ENCODE data around the gene HADHB.
A peak's percentile ranks its signal among the peaks of the same experiment; 100 is the strongest.

The HADHB gene

DNA sequence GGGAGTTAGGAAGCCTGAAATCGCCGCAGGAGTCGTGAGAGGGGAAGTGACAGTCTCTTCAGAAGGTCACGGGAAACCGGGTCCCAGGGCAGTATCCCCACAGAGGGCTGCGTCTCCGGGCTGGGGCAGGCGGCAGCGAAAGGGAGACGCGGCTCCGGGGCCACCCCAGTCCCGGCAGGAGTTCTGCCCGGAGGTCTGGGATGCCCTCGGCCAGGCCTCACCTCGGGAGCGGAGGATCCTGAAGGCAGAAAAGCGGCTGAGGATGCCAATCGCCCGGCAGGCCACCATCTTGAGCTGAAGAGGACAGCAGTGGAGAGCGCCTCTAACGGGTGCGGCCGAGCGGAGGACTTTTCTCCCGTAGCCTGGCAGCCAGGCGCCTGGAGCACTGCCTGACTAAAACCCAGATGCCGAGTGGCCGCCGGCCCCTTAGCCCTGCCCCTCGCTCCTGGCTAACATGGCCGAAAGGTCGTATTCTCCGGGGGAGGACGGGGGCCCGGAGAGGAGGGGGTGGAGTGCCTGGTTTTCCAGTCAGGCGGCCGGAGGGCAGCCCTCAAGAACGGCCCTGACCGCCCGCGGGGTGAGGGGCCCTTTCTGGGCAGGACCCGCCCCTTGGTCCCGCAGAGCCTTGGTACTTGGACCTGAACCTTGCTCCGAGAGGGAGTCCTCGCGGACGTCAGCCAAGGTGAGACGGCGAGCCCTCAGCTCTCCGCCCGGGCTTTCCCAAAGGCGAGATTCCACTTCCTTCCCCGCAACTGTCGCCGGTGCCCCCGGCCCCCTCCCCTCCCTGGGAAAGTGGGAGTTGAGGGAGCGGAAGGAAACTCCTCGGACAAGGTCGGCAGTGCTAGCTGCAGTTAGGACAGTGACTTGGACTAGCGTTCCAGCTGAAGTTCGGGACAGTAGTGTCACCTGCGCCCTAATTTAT, at the start of gene HADHB, which contains the start of gene HADHA:
Gene HADHB, plus strand, starts transcription at position 631 of the 922 bp plus-strand sequence. CDS start 9,316 bp downstream, outside the sequence.
Gene HADHA, minus strand, starts transcription at position 324 of the 922 bp plus-strand sequence. Its CDS starts 36 bp downstream, at position 288.
- peak; percentile 95 for DNase-seq (ENCODE audit: insufficient read length, low spot score)
- peak; percentile 85 for FAIRE-seq

GRCh38 chr2:26195040-26195984, 49.4 kb upstream of the HADHB start:
- DNase-seq (ENCODE audit: insufficient read length, low spot score) (no peak), FAIRE-seq (no peak)

- FAIRE-seq (no peak), DNase-seq (ENCODE audit: insufficient read length, low spot score) (no peak)
Measured at GRCh38 chr2:26196683-26197418, 47.9 kb upstream of the HADHB start.

DNA sequence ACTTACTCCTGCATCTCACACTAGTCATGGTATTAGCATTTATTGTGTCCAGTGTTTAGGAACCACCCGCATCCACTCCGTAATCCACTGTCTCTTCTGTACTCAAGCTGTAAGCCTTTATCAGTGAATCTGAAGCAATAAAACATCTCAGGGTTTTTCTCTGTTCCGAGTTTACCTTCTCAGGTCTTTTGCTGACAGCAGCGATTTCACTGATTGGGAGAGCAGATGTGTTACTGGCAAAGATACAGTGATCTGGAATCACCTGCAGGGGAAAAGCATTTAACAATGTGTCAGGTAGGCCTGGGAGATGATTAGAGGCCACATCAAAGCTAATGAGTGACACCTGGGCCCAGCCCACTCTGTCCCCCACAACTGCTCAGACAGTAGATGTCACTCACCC, 47.2 kb upstream of the HADHB start:
- DNase-seq (ENCODE audit: insufficient read length, low spot score): no peak
- FAIRE-seq: no peak

GRCh38 chr2:26202981-26203490, 41.7 kb upstream of the HADHB start:
- DNase-seq (ENCODE audit: insufficient read length, low spot score): no peak
- no peak for FAIRE-seq

- FAIRE-seq (no peak), DNase-seq (ENCODE audit: insufficient read length, low spot score) (no peak)
Measured at GRCh38 chr2:26203906-26204305, 40.8 kb upstream of the HADHB start.

DNA sequence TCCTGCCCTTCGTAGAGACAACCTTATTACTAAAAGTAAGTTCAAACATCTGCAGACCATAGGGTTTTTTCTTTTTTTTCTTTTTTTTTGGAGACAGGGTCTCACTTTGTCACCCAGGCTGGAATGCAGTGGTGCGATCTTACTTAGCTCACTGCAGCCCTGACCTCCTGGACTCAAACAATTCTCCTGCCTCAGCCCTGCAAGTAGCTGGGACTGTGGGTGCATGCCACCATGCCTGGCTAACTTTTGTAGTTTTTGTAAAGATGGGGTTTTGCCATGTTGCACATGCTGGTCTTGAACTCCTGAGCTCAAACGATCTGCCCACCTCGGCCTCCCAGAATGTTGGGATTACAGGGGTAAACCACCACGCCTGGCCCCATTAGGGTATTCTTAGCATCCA, 32.7 kb upstream of the HADHB start:
- DNase-seq (ENCODE audit: insufficient read length, low spot score) (no peak), FAIRE-seq (no peak)

DNA sequence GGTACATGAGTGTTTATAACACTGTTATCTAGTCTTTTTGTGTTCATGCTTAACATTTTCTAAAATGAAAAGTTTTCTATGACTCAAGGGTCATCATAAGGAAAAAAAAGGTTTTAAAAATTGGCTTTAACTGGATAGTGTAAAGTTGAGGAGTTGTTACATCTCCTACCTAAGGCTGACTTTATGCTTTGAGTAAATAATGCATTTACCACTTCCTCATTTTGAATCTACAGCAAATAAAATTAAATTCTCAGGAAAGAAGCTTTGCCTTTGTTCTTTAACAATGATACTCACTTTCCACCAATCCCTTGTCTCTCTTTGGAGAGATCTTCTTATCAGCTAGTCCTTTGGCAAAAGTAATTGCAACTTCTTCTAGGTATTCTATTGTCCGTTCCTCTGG, 30.0 kb upstream of the HADHB start:
- FAIRE-seq: no peak
- no peak for DNase-seq (ENCODE audit: insufficient read length, low spot score)

DNA sequence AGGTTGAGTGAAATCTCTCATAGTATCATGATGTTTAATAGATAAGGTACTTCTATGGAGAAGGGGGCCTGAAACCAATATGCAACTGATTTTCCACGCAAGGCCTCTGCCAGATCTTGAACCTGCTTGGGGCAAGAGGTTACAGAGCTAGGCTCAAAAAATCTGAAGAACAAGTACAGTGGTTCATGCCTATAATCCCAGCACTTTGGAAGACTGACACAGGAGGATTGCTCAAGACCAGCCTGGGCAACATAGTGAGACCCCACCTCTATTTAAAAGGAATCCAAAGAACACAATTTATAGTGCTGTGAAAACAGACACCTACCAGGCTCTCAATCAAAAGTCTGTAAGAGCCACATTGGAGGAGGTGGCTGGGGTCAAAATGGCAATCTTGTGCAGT, 28.9 kb upstream of the HADHB start:
- FAIRE-seq (no peak), DNase-seq (ENCODE audit: insufficient read length, low spot score) (no peak)

DNA sequence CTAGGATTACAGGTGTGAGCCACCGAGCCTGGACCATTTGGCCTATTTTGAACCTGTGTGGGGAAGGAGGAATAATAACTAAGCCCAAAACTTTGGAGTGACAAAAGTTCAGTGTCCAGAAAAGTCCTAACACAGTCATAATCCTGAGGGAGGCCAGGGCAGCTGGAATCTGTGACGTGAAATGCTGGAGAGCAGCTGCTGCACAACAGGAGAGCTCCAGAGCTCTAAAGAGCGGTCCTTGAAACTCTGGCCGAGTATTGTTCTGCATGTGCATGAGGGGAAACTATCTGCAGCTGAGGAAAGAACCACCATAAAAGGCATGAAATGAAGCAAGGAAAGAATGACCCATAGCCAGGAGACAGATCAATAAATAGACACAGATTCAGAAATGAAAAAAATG, 28.2 kb upstream of the HADHB start:
- no peak for FAIRE-seq
- DNase-seq (ENCODE audit: insufficient read length, low spot score): no peak

GRCh38 chr2:26217720-26218119, 27.0 kb upstream of the HADHB start:
- FAIRE-seq: no peak
- no peak for DNase-seq (ENCODE audit: insufficient read length, low spot score)

- DNase-seq (ENCODE audit: insufficient read length, low spot score) (no peak), FAIRE-seq (no peak)
Measured at GRCh38 chr2:26223018-26223417, 21.7 kb upstream of the HADHB start.

DNA sequence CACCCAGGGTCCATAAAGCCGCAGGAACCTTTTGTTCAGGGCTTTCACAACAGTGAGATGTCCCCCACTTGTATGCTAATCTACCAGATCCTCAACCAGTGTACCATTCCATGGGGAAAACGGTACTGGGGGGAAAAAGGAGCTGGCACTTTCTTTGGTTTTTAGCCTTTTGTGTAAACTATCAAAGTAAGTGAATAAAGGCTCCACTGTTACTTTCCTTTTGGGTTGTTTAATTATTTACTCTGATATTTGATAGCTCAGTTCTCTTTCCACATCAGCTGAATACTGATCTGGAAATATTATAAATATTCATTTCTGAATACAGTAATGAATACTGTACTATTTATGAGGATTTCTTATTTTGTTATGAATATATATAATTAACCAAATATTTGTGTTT, 20.6 kb upstream of the HADHB start:
- FAIRE-seq (no peak), DNase-seq (ENCODE audit: insufficient read length, low spot score) (no peak)

DNA sequence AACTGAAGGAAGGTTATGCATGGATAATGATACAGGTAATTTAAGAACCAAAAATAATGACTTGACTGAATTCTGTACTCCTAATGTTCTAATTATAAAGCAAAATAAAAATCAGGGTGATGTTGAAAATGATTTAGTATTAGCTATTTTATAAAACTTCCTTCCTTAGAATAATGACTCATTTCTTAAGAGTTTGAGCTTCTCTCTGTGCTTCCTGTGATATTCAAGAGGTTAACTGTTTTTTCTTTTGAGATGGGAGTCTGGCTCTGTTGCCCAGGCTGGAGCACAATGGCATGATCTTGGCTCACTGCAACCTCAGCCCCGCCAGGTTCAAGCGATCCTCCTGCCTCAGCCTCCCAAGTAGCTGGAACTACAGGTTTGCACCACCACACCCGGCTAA, 15.1 kb upstream of the HADHB start:
- DNase-seq (ENCODE audit: insufficient read length, low spot score): no peak
- no peak for FAIRE-seq

DNA sequence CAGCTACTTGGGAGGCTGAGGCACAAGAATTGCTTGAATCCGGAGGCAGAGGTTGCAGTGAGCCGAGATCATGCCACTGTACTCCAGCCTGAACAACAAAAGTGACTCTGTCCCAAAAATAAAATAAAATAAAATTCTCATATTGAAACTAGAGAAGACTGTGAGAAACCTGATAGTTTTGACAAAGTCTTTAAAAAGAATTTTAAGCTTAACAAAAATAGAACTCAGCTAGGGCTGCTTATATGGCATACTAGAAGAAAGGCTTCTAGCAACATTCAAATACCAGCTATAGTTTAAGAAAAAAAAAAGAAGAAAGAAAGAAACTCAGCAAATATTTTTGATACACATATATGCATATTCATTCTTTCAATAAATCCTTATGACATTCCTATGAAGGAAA, 13.9 kb upstream of the HADHB start:
- FAIRE-seq (no peak), DNase-seq (ENCODE audit: insufficient read length, low spot score) (no peak)

DNA sequence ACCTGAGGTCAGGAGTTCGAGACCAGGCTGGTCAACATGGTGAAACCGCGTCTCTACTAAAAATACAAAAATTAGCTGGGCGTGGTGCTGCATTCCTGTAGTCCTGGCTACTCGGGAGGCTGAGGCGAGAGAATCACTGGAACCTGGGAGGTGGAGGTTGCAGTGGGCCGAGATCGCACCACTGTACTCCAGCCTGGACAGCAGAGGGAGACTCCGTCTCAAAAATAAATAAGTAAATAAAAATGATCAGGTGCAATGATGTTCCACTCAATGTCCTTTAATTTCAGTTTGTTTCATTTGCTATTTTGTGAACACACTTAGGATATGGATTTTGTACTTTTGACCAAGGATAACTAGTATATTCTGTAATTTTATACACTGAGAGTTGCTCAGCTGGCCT, 9.7 kb upstream of the HADHB start:
- DNase-seq (ENCODE audit: insufficient read length, low spot score): no peak
- FAIRE-seq: no peak

DNA sequence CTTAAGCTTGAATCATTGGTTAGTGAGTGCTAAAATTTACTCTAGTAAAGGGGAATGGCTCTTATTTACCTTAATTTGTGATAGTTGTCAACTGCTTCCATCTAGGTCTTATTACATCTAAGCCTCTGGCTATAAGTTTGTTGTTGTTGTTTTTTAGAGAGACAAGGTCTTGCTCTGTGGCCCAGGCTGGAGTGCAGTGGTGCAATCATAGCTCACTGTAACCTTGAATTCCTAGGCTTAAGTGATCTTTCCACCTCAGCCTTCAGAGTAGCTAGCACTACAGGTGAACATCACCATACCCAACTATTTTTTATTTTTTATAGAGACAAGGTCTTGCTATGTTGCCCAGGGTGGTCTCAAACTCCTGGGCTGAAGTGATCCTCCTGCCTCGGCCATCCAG, 6.9 kb upstream of the HADHB start:
- FAIRE-seq: no peak
- no peak for DNase-seq (ENCODE audit: insufficient read length, low spot score)

GRCh38 chr2:26238311-26238958, 6.3 kb upstream of the HADHB start:
- FAIRE-seq (no peak), DNase-seq (ENCODE audit: insufficient read length, low spot score) (peak; percentile 25)

GRCh38 chr2:26241928-26242436, 2.8 kb upstream of the HADHB start:
- FAIRE-seq: no peak
- no peak for DNase-seq (ENCODE audit: insufficient read length, low spot score)

All from HTR-8/SVneo (cell line).